ENCODE results near the gene PGA3.
"Not testable (repeated sequence)": the region's sequence is repeated elsewhere in the genome, so short reads cannot be mapped to it uniquely, and the experiment has no call there.

The PGA3 gene

GRCh38 chr11:61226457-61227137, 23.3 kb downstream of the PGA3 start:
- H3K27me3 ChIP-seq (ENCODE audit: control insufficient read depth, insufficient read depth, low read length, poor library complexity, severe bottlenecking); H3K27ac ChIP-seq (ENCODE audit: insufficient read depth, low read depth, low read length, poor library complexity, severe bottlenecking); H3K36me3 ChIP-seq (ENCODE audit: control insufficient read depth, insufficient read depth, low read length); H3K4me3 ChIP-seq (ENCODE audit: insufficient read depth, low read depth, low read length); H3K4me1 ChIP-seq (ENCODE audit: control insufficient read depth, insufficient read depth, low read length); H3K9me3 ChIP-seq (ENCODE audit: control insufficient read depth, low read length): not testable (repeated sequence)
- no CpG with 5 or more reads among the region's 10 CpGs for WGBS, 2 experiments

DNA sequence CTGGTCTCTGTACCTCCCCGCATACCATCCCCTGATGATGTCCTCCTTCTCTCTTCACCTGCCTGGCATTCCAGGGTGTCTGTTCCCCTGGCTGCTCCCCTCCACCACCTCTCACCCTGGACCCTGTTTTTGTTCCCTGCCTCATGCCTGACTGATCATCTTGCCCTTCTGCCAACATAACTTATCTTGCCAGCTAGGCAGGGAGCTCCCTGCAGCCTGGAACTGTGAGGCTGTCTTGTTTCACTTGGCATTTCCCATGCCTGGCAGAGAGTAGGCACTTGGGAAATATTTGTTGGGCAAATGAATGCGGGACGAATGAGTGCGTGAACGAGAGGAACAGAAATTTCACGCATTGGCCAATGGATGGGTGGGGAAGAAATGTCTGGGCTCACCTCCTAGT, 26.1 kb downstream of the PGA3 start:
- not testable (repeated sequence) for H3K36me3 ChIP-seq (ENCODE audit: control insufficient read depth, insufficient read depth, low read length); H3K27ac ChIP-seq (ENCODE audit: insufficient read depth, low read depth, low read length, poor library complexity, severe bottlenecking); H3K9me3 ChIP-seq (ENCODE audit: control insufficient read depth, low read length); H3K27me3 ChIP-seq (ENCODE audit: control insufficient read depth, insufficient read depth, low read length, poor library complexity, severe bottlenecking); H3K4me3 ChIP-seq (ENCODE audit: insufficient read depth, low read depth, low read length); H3K4me1 ChIP-seq (ENCODE audit: control insufficient read depth, insufficient read depth, low read length)
- WGBS, 2 experiments, result no CpG with 5 or more reads among the region's 6 CpGs

DNA sequence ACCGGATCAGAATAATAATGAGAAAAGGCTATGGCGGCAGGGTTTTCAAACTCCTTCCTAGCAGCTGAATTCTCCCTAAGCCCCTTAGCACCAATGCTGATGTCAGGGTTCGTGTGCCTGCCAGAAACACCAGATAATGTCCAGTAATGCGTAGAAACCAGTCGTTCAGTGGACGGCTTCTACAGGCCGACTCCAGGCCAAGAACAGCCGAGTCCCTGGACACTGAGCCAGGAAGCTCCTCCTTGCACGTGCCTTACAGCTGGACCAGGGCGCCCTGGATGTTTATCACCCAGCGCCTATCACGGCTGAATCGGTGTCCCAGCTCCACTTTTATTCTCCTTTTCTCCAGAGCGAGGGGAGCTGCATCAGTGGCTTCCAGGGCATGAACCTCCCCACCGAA, 27.7 kb downstream of the PGA3 start:
- not testable (repeated sequence) for H3K27ac ChIP-seq (ENCODE audit: insufficient read depth, low read depth, low read length, poor library complexity, severe bottlenecking); H3K4me1 ChIP-seq (ENCODE audit: control insufficient read depth, insufficient read depth, low read length); H3K9me3 ChIP-seq (ENCODE audit: control insufficient read depth, low read length); H3K4me3 ChIP-seq (ENCODE audit: insufficient read depth, low read depth, low read length); H3K36me3 ChIP-seq (ENCODE audit: control insufficient read depth, insufficient read depth, low read length); H3K27me3 ChIP-seq (ENCODE audit: control insufficient read depth, insufficient read depth, low read length, poor library complexity, severe bottlenecking)
- WGBS, 2 experiments, result no CpG with 5 or more reads among the region's 15 CpGs

GRCh38 chr11:61231585-61231984, 28.3 kb downstream of the PGA3 start:
- not testable (repeated sequence) for H3K27me3 ChIP-seq (ENCODE audit: control insufficient read depth, insufficient read depth, low read length, poor library complexity, severe bottlenecking); H3K4me3 ChIP-seq (ENCODE audit: insufficient read depth, low read depth, low read length); H3K27ac ChIP-seq (ENCODE audit: insufficient read depth, low read depth, low read length, poor library complexity, severe bottlenecking); H3K4me1 ChIP-seq (ENCODE audit: control insufficient read depth, insufficient read depth, low read length); H3K9me3 ChIP-seq (ENCODE audit: control insufficient read depth, low read length); H3K36me3 ChIP-seq (ENCODE audit: control insufficient read depth, insufficient read depth, low read length)
- no CpG with 5 or more reads among the region's 5 CpGs for WGBS, 2 experiments

- not testable (repeated sequence) for H3K4me1 ChIP-seq (ENCODE audit: control insufficient read depth, insufficient read depth, low read length); H3K27ac ChIP-seq (ENCODE audit: insufficient read depth, low read depth, low read length, poor library complexity, severe bottlenecking); H3K9me3 ChIP-seq (ENCODE audit: control insufficient read depth, low read length); H3K36me3 ChIP-seq (ENCODE audit: control insufficient read depth, insufficient read depth, low read length); H3K4me3 ChIP-seq (ENCODE audit: insufficient read depth, low read depth, low read length); H3K27me3 ChIP-seq (ENCODE audit: control insufficient read depth, insufficient read depth, low read length, poor library complexity, severe bottlenecking)
- no CpG with 5 or more reads among the region's 3 CpGs for WGBS, 2 experiments
Observed at GRCh38 chr11:61232548-61233145, 29.3 kb downstream of the PGA3 start.

- no CpG with 5 or more reads among the region's 4 CpGs for WGBS, 2 experiments
- H3K9me3 ChIP-seq (ENCODE audit: control insufficient read depth, low read length); H3K4me1 ChIP-seq (ENCODE audit: control insufficient read depth, insufficient read depth, low read length); H3K4me3 ChIP-seq (ENCODE audit: insufficient read depth, low read depth, low read length); H3K27me3 ChIP-seq (ENCODE audit: control insufficient read depth, insufficient read depth, low read length, poor library complexity, severe bottlenecking); H3K27ac ChIP-seq (ENCODE audit: insufficient read depth, low read depth, low read length, poor library complexity, severe bottlenecking); H3K36me3 ChIP-seq (ENCODE audit: control insufficient read depth, insufficient read depth, low read length): not testable (repeated sequence)
Observed at GRCh38 chr11:61237130-61237529, 33.8 kb downstream of the PGA3 start.

DNA sequence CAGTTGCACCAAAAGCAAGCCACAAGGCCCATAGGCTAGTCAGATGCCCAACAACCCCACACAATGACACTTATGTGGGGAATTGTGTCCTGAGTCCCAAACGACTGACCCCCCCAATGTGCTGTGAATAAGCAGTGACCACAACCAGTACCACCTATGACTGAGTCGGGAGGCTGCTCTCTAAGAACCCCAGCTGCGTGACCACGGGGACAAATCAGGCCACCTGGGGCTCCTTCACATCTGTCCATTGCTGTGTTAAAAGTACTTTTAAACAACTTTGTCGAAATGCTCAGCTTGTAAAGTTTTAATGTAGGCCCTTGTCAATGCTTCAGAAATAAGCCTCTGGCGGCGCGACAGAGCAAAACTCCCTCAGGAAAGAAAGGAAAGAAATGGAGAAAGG, 37.0 kb downstream of the PGA3 start:
- H3K36me3 ChIP-seq (ENCODE audit: control insufficient read depth, insufficient read depth, low read length), result not testable (repeated sequence)

GRCh38 chr11:61240875-61241274, 37.6 kb downstream of the PGA3 start, which contains the start of gene PGA5:
Gene PGA5, plus strand, starts transcription at chr11:61241175. Its CDS starts 52 bp downstream, at chr11:61241227.
- not testable (repeated sequence) for H3K27ac ChIP-seq (ENCODE audit: insufficient read depth, low read depth, low read length, poor library complexity, severe bottlenecking); H3K4me1 ChIP-seq (ENCODE audit: control insufficient read depth, insufficient read depth, low read length); H3K27me3 ChIP-seq (ENCODE audit: control insufficient read depth, insufficient read depth, low read length, poor library complexity, severe bottlenecking); H3K4me3 ChIP-seq (ENCODE audit: insufficient read depth, low read depth, low read length); H3K9me3 ChIP-seq (ENCODE audit: control insufficient read depth, low read length); H3K36me3 ChIP-seq (ENCODE audit: control insufficient read depth, insufficient read depth, low read length)
- no CpG with 5 or more reads among the region's 8 CpGs for WGBS, 2 experiments

More for the DNA sequence above, 37.0 kb downstream of the PGA3 start:
- 44 to 48% methylated on average over 5 of the region's 8 CpGs for WGBS, 2 experiments
- not testable (repeated sequence) for H3K27ac ChIP-seq (ENCODE audit: insufficient read depth, low read depth, low read length, poor library complexity, severe bottlenecking); H3K27me3 ChIP-seq (ENCODE audit: control insufficient read depth, insufficient read depth, low read length, poor library complexity, severe bottlenecking); H3K4me3 ChIP-seq (ENCODE audit: insufficient read depth, low read depth, low read length); H3K9me3 ChIP-seq (ENCODE audit: control insufficient read depth, low read length); H3K4me1 ChIP-seq (ENCODE audit: control insufficient read depth, insufficient read depth, low read length)

GRCh38 chr11:61241526-61241925, 38.2 kb downstream of the PGA3 start:
- not testable (repeated sequence) for H3K36me3 ChIP-seq (ENCODE audit: control insufficient read depth, insufficient read depth, low read length); H3K27ac ChIP-seq (ENCODE audit: insufficient read depth, low read depth, low read length, poor library complexity, severe bottlenecking); H3K4me3 ChIP-seq (ENCODE audit: insufficient read depth, low read depth, low read length); H3K4me1 ChIP-seq (ENCODE audit: control insufficient read depth, insufficient read depth, low read length); H3K27me3 ChIP-seq (ENCODE audit: control insufficient read depth, insufficient read depth, low read length, poor library complexity, severe bottlenecking); H3K9me3 ChIP-seq (ENCODE audit: control insufficient read depth, low read length)
- WGBS, 2 experiments, result no CpG with 5 or more reads among the region's 5 CpGs

DNA sequence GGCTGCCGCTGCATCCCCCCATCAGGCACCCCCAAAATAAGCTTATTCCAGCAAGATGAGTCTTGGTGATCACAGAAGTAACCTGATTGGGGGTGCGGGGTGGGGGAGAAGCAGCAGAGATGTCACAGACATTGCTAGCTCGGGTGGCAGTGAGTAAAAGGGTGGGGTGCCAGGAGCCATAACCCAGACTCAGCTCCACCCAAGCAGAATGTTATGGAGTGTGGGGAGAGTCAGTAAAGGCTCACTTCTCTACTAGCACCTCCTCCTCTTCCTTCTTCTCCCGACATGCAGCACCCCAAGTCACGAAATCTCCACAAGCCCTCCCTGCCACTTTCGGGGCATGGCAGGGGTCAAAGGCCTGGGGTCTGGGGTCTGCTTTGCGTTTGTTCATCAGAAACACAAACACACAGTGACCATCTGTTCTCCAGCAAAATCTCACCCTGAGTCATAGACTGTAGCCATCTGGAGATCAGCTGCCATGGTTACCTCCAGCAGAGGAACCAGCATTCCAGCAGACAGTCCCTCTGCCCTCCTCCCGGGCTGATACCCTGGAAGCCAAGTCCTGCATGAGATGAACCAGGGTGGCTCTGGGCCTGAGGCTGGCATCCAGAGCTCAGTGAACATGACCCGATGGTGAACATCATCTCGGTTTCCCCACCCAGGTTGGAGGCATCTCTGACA, 42.1 kb downstream of the PGA3 start:
- H3K36me3 ChIP-seq (ENCODE audit: control insufficient read depth, insufficient read depth, low read length); H3K4me1 ChIP-seq (ENCODE audit: control insufficient read depth, insufficient read depth, low read length); H3K27ac ChIP-seq (ENCODE audit: insufficient read depth, low read depth, low read length, poor library complexity, severe bottlenecking); H3K9me3 ChIP-seq (ENCODE audit: control insufficient read depth, low read length); H3K27me3 ChIP-seq (ENCODE audit: control insufficient read depth, insufficient read depth, low read length, poor library complexity, severe bottlenecking); H3K4me3 ChIP-seq (ENCODE audit: insufficient read depth, low read depth, low read length): not testable (repeated sequence)
- WGBS, 2 experiments, result no CpG with 5 or more reads among the region's 10 CpGs

All from ectodermal cell (in vitro differentiated cells).